Testis (tissue), 3 donors: Measurements from ENCODE around the gene IFNG. TPM values are rescaled to one million over a fixed set of nuclear protein-coding genes. Genes with fewer than 3 reads are reported as not detected.

ENCODE experiments used
- DNase-seq: peaks from one replicate; pipeline ENCODE4 v3.0.0-alpha.2; 2019
- H3K27ac ChIP-seq, 2 donors: fragments of 200-600 bp; sonication (generic); one replicate each; pipeline ENCODE4 v1.5.1; 2019
- H3K27me3 ChIP-seq: fragments of 200-600 bp; sonication (generic); one replicate; pipeline ENCODE4 v1.5.1; 2019
- H3K36me3 ChIP-seq: fragments of 200-600 bp; sonication (generic); one replicate; pipeline ENCODE4 v1.5.1; 2017; ENCODE audit warnings: low read depth; ENCODE audit errors: missing control alignments
- H3K4me1 ChIP-seq: fragments of 200-600 bp; sonication (generic); one replicate; pipeline ENCODE4 v1.5.1; 2019
- H3K4me3 ChIP-seq, 2 donors: fragments of 200-600 bp; sonication (generic); one replicate each; pipeline ENCODE4 v1.5.1; 2017 to 2019
- H3K9me3 ChIP-seq: fragments of 200-600 bp; sonication (generic); one replicate; pipeline ENCODE4 v1.5.1; 2017
- CTCF ChIP-seq, 3 experiments: fragments of 450-650 bp in 2 of 3; fragments of 200-600 bp in 1 of 3; sonication (generic) in 1 of 3; IDR thresholded peaks; one replicate each; pipeline ENCODE4 v1.5.1; 2016 to 2019; ENCODE audit warnings: antibody characterized with exemption in 3 of 3, mild to moderate bottlenecking in 2 of 3, moderate library complexity in 1 of 3
- POLR2A ChIP-seq: fragments of 450-650 bp; IDR thresholded peaks from one replicate; pipeline ENCODE4 v1.6.1; 2017; ENCODE audit warnings: antibody characterized with exemption, mild to moderate bottlenecking, moderate library complexity
- WGBS, 2 donors: methylation state at CpG; one replicate each; pipeline ENCODE4 v1.1.5; 2018; 5-methylcytosine and 5-hydroxymethylcytosine counted together
- intact Hi-C: fragments of 100-400 bp; cut with DNase I; formaldehyde crosslinking; loops from one replicate; pipeline ENCODE4 v1.15.1; 2023; ENCODE audit warnings: low total_unique reads
- polyA plus RNA-seq: library from polyadenylated mRNA; stranded (reverse); fragments of 350-450 nt; fragmentation: Illumina TruSeq; extraction: RNeasy Lipid Tissue Mini Kit (QIAGEN cat#74804); gene quantifications from one replicate; pipeline ENCODE4 v1.2.3, GENCODE V29; 2014; ENCODE audit warnings: low read depth, low replicate concordance; ENCODE audit not compliant: insufficient read depth
- total RNA-seq, 2 donors: library from RNA; depleted of rRNA; stranded (reverse); fragments of >200 nt; gene quantifications; one replicate each; pipeline ENCODE4 v1.2.3, GENCODE V29; 2016

The IFNG gene
- total and polyA plus RNA-seq, 3 donors from 2014 or later = 0.26 TPM; not detected in 2

GRCh38 chr12:68200854-68201253 is 41.3 kb upstream of the IFNG start:
- intact Hi-C loops = no loop called here
- no peaks in the 10 kb centered on the region for H3K36me3 ChIP-seq
- no peaks in the 10 kb centered on the region for H3K9me3 ChIP-seq
- TF ChIP-seq POLR2A (no peak), CTCF (IDR thresholded peaks at IDR 0.05) (no peak)
- 87 to 88% methylated on average over 2 of the region's 2 CpGs for WGBS, 2 donors
- H3K4me3 ChIP-seq = no peak overlapping the region
- no peak for DNase-seq
- H3K27ac ChIP-seq = no peak overlapping the region
- no peaks in the 10 kb centered on the region for H3K27me3 ChIP-seq
- no peaks in the 10 kb centered on the region for H3K4me1 ChIP-seq

GRCh38 chr12:68199127-68199526 is 39.6 kb upstream of the IFNG start:
- Histone ChIP-seq H3K36me3 (no peaks in the 10 kb centered on the region), H3K27ac (no peak overlapping the region), H3K9me3 (no peaks in the 10 kb centered on the region), H3K4me1 (no peaks in the 10 kb centered on the region), H3K27me3 (no peaks in the 10 kb centered on the region), H3K4me3 (no peak overlapping the region)
- no peak for DNase-seq
- WGBS, 2 donors = 93 to 95% methylated on average over 1 of the region's 1 CpG
- TF ChIP-seq POLR2A = no peak
- TF ChIP-seq CTCF (IDR thresholded peaks at IDR 0.05) = no peak
- intact Hi-C loops = no loop called here

GRCh38 chr12:68198507-68199086 is 39.1 kb upstream of the IFNG start:
- Histone ChIP-seq H3K27me3 (no peaks in the 10 kb centered on the region), H3K4me1 (no peaks in the 10 kb centered on the region), H3K27ac (no peak overlapping the region), H3K4me3 (no peak overlapping the region), H3K9me3 (no peaks in the 10 kb centered on the region), H3K36me3 (no peaks in the 10 kb centered on the region)
- DNase-seq = no peak
- intact Hi-C loops = no loop called here
- TF ChIP-seq CTCF (IDR thresholded peaks at IDR 0.05) (no peak), POLR2A (no peak)
- WGBS, 2 donors = 76 to 82% methylated on average over 12 of the region's 12 CpGs

GRCh38 chr12:68190301-68190700 is 30.8 kb upstream of the IFNG start:
- Histone ChIP-seq H3K4me3 (no peak overlapping the region), H3K36me3 (no peaks in the 10 kb centered on the region), H3K27ac (no peak overlapping the region), H3K4me1 (no peaks in the 10 kb centered on the region), H3K27me3 (no peaks in the 10 kb centered on the region), H3K9me3 (no peaks in the 10 kb centered on the region)
- intact Hi-C loops = no loop called here
- DNase-seq = no peak
- TF ChIP-seq CTCF (IDR thresholded peaks at IDR 0.05) (no peak), POLR2A (no peak)

- Histone ChIP-seq H3K27me3 (no peaks in the 10 kb centered on the region), H3K4me3 (no peak overlapping the region), H3K36me3 (no peaks in the 10 kb centered on the region), H3K9me3 (no peaks in the 10 kb centered on the region), H3K27ac (no peak overlapping the region), H3K4me1 (no peaks in the 10 kb centered on the region)
- intact Hi-C loops = no loop called here
- no peak for TF ChIP-seq CTCF (IDR thresholded peaks at IDR 0.05)
- no peak for TF ChIP-seq POLR2A
- WGBS, 2 donors = 86 to 91% methylated on average over 4 of the region's 4 CpGs
- DNase-seq = no peak
These were observed 30.3 kb upstream of the IFNG start for GRCh38 chr12:68189821-68190242.
